Measurements from ENCODE around the gene TOB1. TPM values are rescaled to one million over a fixed set of nuclear protein-coding genes. Genes with fewer than 3 reads are reported as not detected.

Gene TOB1
- total and polyA plus RNA-seq, 9 donors: 19.8 to 73.2 (median 55.2) TPM

DNA sequence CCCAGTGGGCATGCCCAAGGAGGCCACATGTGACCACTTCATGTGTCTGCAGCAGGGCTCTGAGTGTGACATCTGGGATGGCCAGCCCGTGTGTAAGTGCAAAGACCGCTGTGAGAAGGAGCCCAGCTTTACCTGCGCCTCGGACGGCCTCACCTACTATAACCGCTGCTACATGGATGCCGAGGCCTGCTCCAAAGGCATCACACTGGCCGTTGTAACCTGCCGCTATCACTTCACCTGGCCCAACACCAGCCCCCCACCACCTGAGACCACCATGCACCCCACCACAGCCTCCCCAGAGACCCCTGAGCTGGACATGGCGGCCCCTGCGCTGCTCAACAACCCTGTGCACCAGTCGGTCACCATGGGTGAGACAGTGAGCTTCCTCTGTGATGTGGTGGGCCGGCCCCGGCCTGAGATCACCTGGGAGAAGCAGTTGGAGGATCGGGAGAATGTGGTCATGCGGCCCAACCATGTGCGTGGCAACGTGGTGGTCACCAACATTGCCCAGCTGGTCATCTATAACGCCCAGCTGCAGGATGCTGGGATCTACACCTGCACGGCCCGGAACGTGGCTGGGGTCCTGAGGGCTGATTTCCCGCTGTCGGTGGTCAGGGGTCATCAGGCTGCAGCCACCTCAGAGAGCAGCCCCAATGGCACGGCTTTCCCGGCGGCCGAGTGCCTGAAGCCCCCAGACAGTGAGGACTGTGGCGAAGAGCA, 26.4 kb downstream of the TOB1 start:
- no peak overlapping the region for H3K4me3 ChIP-seq (ENCODE audit: low read length)
- no peak for DNase-seq
- H3K36me3 ChIP-seq (ENCODE audit: control insufficient read depth, insufficient read depth, low read length): no peaks in the 10 kb centered on the region
- WGBS (ENCODE audit: insufficient coverage): 89% methylated on average over 29 of the region's 29 CpGs
- H3K4me1 ChIP-seq (ENCODE audit: control insufficient read depth, insufficient read depth, low read length): peaks cover 27% of the 10 kb centered on the region
- H3K27ac ChIP-seq (ENCODE audit: low read length): no peak overlapping the region
- no peaks in the 10 kb centered on the region for H3K9me3 ChIP-seq (replicated peaks; ENCODE audit: control insufficient read depth, low read depth, low read length)
- peaks cover 7% of the 10 kb centered on the region for H3K27me3 ChIP-seq (ENCODE audit: control insufficient read depth, insufficient read depth, low read length)

DNA sequence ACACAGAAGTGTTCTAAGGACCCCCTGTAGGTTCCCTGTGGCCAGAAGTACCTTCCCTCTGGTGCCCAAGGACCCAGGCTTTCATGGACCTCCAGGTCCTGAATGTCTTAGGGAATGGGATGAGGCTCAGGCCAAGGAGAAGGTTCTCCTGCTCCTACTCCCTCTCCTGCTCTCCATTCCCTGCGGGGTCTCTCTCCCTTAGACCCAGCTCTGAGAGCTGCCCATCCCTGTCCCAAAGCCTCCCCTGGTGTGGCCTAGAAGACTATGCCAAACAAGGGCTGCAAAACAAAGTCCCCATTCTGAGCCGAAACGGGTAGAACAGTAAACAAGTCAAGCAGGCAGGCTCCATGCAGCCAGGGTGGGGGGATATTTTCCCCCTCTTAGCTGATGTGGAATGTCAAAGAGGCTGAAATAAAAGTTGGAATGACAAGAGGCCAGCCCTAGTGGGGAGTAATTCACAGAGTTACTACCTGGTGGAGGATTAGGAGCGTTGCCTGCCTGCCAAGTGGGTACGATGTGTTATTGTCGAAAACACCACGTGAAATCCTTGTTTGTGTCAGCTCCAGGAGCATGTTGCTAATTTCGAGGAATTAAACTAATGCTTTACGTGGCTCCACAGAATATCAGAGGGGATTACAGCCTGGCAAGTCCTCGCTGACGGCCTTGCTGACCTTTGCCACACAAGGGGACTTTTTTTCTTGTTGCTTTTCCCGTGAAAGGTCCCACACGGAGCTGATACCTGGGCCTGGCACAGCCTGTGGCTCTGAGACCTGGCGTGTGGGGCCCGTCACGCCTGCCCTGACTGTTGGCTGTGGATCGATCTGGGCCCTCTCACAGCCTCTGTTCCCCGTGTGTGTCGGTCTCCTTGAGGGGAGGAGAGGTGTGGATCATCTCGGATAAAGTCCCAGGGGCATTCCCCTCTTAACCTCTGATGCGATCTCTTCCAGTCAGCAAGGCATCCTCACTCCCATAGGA, 27.9 kb downstream of the TOB1 start:
- DNase-seq: no peak
- Histone ChIP-seq H3K9me3 (replicated peaks; ENCODE audit: control insufficient read depth, low read depth, low read length) (no peaks in the 10 kb centered on the region), H3K4me1 (ENCODE audit: control insufficient read depth, insufficient read depth, low read length) (peaks cover 33% of the 10 kb centered on the region), H3K36me3 (ENCODE audit: control insufficient read depth, insufficient read depth, low read length) (no peaks in the 10 kb centered on the region), H3K27me3 (ENCODE audit: control insufficient read depth, insufficient read depth, low read length) (peaks cover 20% of the 10 kb centered on the region), H3K27ac (ENCODE audit: low read length) (no peak overlapping the region), H3K4me3 (ENCODE audit: low read length) (no peak overlapping the region)
- WGBS (ENCODE audit: insufficient coverage): 57% methylated on average over 13 of the region's 21 CpGs

DNA sequence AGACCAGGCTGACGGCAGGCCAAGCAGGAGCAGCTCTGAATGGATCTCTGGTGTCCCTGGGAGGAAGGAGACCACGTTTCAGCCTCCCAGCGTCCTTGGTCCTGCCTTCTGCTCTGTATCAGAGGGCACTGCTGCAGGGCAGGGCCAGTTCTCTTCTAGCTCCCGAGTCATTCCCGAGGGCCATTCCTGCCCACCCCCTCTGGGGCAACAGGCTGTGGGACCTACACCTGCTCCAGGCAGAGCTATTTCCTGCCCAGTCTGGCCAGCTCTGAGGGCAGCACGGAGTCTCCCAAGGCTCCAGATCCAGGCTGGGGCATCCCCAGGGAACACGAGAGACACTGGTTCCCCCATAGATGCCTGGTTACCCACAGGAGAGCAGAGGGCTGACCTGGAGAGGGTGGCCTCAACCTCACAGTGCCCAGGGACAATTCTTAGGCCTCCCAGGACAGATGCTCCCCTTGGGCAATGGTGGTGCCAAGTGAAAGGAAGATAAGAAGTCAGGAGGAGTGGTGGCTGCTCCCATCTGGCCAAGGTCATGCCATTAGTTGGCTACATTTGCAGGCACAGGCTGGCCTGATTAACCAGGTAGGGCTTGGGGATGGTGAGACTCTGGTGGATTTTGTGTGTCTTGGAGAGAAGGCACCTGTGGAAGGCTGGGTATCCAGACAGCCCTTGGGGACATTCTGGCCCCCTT, 28.7 kb downstream of the TOB1 start:
- Histone ChIP-seq H3K36me3 (ENCODE audit: control insufficient read depth, insufficient read depth, low read length) (no peaks in the 10 kb centered on the region), H3K27ac (ENCODE audit: low read length) (no peak overlapping the region), H3K4me1 (ENCODE audit: control insufficient read depth, insufficient read depth, low read length) (peaks cover 36% of the 10 kb centered on the region), H3K4me3 (ENCODE audit: low read length) (no peak overlapping the region), H3K27me3 (ENCODE audit: control insufficient read depth, insufficient read depth, low read length) (peaks cover 22% of the 10 kb centered on the region), H3K9me3 (replicated peaks; ENCODE audit: control insufficient read depth, low read depth, low read length) (no peaks in the 10 kb centered on the region)
- no peak for DNase-seq
- 66% methylated on average over 6 of the region's 7 CpGs for whole genome bisulfite sequencing (ENCODE audit: insufficient coverage)

DNA sequence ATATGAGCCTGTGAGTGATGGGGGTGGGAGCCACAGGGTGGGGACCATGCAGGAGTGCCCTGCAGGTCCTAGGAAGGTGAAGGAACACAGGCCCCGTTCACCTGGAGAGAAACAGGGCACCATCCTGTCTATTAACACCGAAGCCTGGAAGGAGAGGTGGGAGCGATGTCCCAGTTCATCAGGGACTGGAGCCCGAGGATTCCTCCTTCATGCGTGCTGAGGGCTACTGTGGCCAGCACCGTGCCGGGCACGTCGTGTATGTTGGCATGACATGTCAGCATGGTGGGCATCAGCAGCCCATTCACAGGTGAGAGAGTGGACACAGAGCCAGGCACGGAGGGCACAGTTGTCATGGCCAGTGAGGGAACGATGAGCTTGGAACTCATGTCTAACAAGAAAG, 29.3 kb downstream of the TOB1 start:
- no peak for DNase-seq
- 94% methylated on average over 11 of the region's 11 CpGs for WGBS (ENCODE audit: insufficient coverage)
- H3K27me3 ChIP-seq (ENCODE audit: control insufficient read depth, insufficient read depth, low read length): peaks cover 22% of the 10 kb centered on the region
- no peak overlapping the region for H3K4me3 ChIP-seq (ENCODE audit: low read length)
- H3K4me1 ChIP-seq (ENCODE audit: control insufficient read depth, insufficient read depth, low read length): peaks cover 42% of the 10 kb centered on the region
- no peak overlapping the region for H3K27ac ChIP-seq (ENCODE audit: low read length)
- H3K9me3 ChIP-seq (replicated peaks; ENCODE audit: control insufficient read depth, low read depth, low read length): no peaks in the 10 kb centered on the region
- H3K36me3 ChIP-seq (ENCODE audit: control insufficient read depth, insufficient read depth, low read length): no peaks in the 10 kb centered on the region

DNA sequence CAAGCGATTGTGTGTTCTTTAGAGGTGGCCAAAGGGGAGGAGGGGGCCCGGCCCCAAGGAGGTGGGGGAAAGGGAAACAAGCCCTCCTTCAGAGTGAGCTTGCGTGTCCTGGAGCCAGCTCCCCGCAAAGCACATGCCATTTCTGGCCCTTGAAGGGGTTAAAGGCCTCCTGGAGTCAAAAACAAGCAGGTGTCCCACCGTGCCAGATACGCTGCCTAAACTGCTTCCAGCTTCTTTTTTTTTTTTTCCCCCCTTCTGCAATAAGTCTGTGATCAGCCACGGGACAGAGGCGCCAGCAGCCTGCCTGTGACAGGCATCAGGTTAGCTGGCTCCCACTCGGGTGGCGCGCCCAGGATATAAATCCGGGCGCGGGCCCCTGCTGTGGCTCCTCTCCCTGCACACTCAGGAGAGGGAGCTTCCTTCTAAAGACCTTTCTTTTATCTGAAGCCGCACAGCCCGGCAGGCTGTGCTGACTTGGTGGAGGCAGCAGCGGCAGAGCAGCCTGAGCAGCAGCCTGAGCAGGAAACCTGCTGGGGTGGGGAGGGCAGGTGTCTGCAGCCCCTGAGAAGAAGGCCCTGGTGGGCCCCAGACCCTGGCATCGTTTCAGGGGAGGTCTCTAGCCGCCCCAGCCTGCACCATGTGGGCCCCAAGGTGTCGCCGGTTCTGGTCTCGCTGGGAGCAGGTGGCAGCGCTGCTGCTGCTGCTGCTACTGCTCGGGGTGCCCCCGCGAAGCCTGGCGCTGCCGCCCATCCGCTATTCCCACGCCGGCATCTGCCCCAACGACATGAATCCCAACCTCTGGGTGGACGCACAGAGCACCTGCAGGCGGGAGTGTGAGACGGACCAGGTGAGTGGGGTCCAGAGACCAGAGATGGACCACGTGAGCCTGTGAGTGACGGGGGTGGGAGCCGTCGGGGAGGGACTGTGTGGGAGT, 30.6 kb downstream of the TOB1 start, which contains the start of gene WFIKKN2:
Gene WFIKKN2, plus strand, starts transcription at position 286 of the 934 bp plus-strand sequence. Its CDS starts 352 bp downstream, at position 638.
- WGBS (ENCODE audit: insufficient coverage): 60% methylated on average over 31 of the region's 39 CpGs
- Histone ChIP-seq H3K9me3 (replicated peaks; ENCODE audit: control insufficient read depth, low read depth, low read length) (no peaks in the 10 kb centered on the region), H3K4me1 (ENCODE audit: control insufficient read depth, insufficient read depth, low read length) (peaks cover 51% of the 10 kb centered on the region), H3K36me3 (ENCODE audit: control insufficient read depth, insufficient read depth, low read length) (no peaks in the 10 kb centered on the region), H3K4me3 (ENCODE audit: low read length) (peak within 1 kb of the TSS; percentile 21), H3K27ac (ENCODE audit: low read length) (peak within 1 kb of the TSS; percentile 20), H3K27me3 (ENCODE audit: control insufficient read depth, insufficient read depth, low read length) (peaks cover 22% of the 10 kb centered on the region)
- DNase-seq: peak; percentile 49

DNA sequence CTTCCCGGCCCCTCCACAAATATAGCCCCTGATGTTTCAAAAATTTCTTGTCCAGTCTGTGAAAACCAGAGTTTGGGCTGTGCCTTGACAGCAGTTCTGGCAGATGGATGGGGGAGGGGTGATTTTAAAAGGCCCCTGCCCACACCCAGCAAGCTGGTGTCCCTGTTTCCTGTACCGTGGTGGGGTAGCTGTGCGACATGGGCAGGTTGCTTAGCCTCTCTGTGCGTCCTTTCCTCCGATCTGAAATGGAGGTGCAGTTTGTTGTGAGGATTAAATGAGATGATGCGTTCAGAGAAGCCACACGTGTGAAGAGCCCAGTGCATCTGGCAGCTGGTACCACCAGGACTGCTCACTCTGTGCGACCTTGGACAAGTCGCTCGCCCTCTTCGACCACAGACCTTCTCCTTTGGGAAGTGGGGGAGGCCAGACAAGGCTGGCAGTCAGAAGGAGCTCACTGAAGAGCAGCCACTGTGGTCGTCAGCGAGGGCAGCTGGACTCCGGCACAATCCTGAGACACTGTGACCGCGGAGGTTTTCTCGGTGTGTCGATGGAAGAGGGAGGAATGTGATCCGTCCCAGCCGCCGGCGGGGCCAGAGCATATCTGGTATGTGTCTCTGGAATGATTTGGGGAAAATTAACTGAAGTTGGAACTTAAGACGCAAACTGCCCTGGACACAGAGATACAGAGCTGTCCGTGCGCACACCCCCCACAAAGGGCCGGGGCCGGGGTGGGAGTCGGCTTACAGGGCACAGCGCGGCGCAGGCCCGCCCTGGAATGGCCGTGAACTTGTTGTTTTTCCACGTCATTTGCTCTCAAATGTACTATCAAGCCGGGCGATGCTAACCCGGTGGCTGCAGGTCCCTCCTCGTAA, 31.5 kb downstream of the TOB1 start:
- Histone ChIP-seq H3K4me1 (ENCODE audit: control insufficient read depth, insufficient read depth, low read length) (peaks cover 55% of the 10 kb centered on the region), H3K36me3 (ENCODE audit: control insufficient read depth, insufficient read depth, low read length) (no peaks in the 10 kb centered on the region), H3K27me3 (ENCODE audit: control insufficient read depth, insufficient read depth, low read length) (peaks cover 22% of the 10 kb centered on the region), H3K4me3 (ENCODE audit: low read length) (peak overlapping the region; percentile 21), H3K27ac (ENCODE audit: low read length) (peak overlapping the region; percentile 20), H3K9me3 (replicated peaks; ENCODE audit: control insufficient read depth, low read depth, low read length) (no peaks in the 10 kb centered on the region)
- peak; percentile 60 for DNase-seq
- WGBS (ENCODE audit: insufficient coverage): 15% methylated on average over 30 of the region's 38 CpGs

DNA sequence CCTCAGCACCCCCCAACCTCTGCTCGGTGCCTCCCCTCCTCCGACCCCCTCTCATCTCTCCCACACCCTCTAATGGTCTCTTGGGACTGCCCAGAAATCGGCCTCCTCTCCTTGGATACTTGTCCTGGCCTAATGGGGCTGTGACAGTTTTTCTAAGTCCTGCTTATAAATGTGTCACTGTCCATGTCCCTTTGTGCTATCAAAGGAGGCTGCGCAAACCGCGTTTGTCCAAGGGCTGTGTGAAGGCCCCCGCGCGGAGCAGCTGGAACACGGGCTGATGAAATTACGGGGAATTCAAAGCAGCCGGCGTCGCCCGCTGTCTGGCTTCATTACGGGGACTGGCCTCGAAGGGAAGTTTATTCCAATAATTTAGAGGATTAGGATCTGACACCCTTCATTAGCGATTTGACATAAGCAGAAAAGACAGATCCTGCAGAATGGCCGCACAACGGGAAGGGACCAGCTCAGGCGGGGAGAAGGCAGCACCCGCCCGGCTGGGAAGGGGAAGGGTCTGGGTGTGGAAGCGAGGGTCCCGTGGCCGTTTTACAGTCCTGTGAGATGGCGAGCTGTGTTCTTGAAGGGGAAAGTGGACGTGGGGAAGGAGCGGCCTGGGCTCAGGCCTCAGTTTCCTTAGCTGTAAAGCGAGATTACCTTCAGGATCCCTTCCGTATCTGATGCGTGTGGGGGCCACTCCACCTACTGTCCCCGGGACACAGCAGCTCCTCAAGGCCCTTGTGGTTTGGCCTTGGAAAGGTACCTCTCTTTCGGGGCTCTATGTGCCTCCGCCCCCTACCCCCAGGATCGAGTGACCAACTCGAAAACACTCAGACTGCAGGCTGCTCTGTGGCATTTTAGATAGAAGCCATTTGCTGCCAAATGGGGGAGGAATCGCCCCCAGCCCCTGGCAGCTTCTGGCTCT, 32.4 kb downstream of the TOB1 start:
- Histone ChIP-seq H3K4me1 (ENCODE audit: control insufficient read depth, insufficient read depth, low read length) (peaks cover 60% of the 10 kb centered on the region), H3K27me3 (ENCODE audit: control insufficient read depth, insufficient read depth, low read length) (peaks cover 22% of the 10 kb centered on the region), H3K9me3 (replicated peaks; ENCODE audit: control insufficient read depth, low read depth, low read length) (no peaks in the 10 kb centered on the region), H3K27ac (ENCODE audit: low read length) (peak overlapping the region; percentile 38), H3K36me3 (ENCODE audit: control insufficient read depth, insufficient read depth, low read length) (no peaks in the 10 kb centered on the region), H3K4me3 (ENCODE audit: low read length) (no peak overlapping the region)
- no peak for DNase-seq
- 61% methylated on average over 24 of the region's 38 CpGs for WGBS (ENCODE audit: insufficient coverage)

DNA sequence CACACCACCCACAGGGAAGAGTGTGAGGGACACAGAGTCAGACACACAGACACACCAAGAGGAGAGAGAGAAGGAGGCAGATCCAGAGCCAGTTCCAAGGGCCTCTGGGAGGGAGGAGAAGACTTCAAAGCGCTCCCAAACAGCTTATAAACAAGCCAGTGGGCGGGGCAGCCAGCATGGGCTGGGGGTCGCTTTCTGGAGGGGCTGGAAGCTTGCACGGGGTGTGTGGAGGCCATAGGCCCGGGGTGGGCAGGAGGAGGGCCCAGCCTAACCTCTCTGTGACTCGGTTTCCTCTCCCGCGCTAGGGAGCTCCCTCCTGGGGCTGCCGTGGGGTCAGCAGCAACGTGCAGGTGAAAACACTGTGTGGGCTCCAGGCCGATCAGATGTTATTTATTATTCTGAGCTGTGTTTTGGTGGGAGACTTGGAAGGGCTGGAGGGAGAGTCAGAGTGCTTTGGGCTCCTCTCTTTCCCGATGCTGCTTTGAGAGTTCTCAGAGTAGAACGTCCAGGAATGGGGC, 33.2 kb downstream of the TOB1 start:
- peaks cover 22% of the 10 kb centered on the region for H3K27me3 ChIP-seq (ENCODE audit: control insufficient read depth, insufficient read depth, low read length)
- peaks cover 60% of the 10 kb centered on the region for H3K4me1 ChIP-seq (ENCODE audit: control insufficient read depth, insufficient read depth, low read length)
- no peak overlapping the region for H3K4me3 ChIP-seq (ENCODE audit: low read length)
- 38% methylated on average over 10 of the region's 13 CpGs for WGBS (ENCODE audit: insufficient coverage)
- H3K27ac ChIP-seq (ENCODE audit: low read length): peak overlapping the region; percentile 9
- H3K9me3 ChIP-seq (replicated peaks; ENCODE audit: control insufficient read depth, low read depth, low read length): no peaks in the 10 kb centered on the region
- no peaks in the 10 kb centered on the region for H3K36me3 ChIP-seq (ENCODE audit: control insufficient read depth, insufficient read depth, low read length)
- DNase-seq: peak; percentile 72
